ENCODE measurements around the gene SDF4. TPM values are rescaled to one million over a fixed set of nuclear protein-coding genes. Genes with fewer than 3 reads are reported as not detected.

SDF4 gene
- total and polyA plus RNA-seq, 2 experiments from 2014 or later, result 45.0 to 62.6 TPM

GRCh38 chr1:1260843-1261560, 29.2 kb upstream of the SDF4 start:
- peak overlapping the region; percentile 38; the same call in 1 of the 2 replicates for H3K27ac Mint-ChIP-seq

More at GRCh38 chr1:1260843-1261560, 29.2 kb upstream of the SDF4 start:
- Histone ChIP-seq H3K4me3 (no peak overlapping the region), H3K36me3 (ENCODE audit: insufficient read depth) (peaks cover 19% of the 10 kb centered on the region; the same call in 1 of the 2 replicates), H2AFZ (no peak overlapping the region), H3K9me2 (ENCODE audit: insufficient read depth) (no peaks in the 10 kb centered on the region), H3K4me2 (no peak overlapping the region), H3K27me3 (ENCODE audit: insufficient read depth) (no peaks in the 10 kb centered on the region), H3K4me1 (ENCODE audit: insufficient read depth) (peaks cover 9% of the 10 kb centered on the region), H3F3A (replicated peaks; ENCODE audit: low read depth) (0 out of 2 replicates have a peak, but pooled peaks cover 13% of the 10 kb centered on the region), H3K79me2 (replicated peaks; ENCODE audit: insufficient read depth) (peaks cover 30% of the 10 kb centered on the region), H4K20me1 (replicated peaks; ENCODE audit: insufficient read depth) (peaks cover 24% of the 10 kb centered on the region), H3K27ac (ENCODE audit: low read depth) (peak overlapping the region; percentile 63; the same call in 1 of the 2 replicates)
- H3K27me3 Mint-ChIP-seq (ENCODE audit: insufficient read depth, low read depth, poor library complexity), result peaks cover 21% of the 10 kb centered on the region
- no peaks in the 10 kb centered on the region for H3K9me3 Mint-ChIP-seq
- ATAC-seq, result no peak
- peaks cover 70% of the 10 kb centered on the region for H3K36me3 Mint-ChIP-seq (ENCODE audit: low read depth)
- no peak overlapping the region for H3K4me3 Mint-ChIP-seq
- no peak for DNase-seq (ENCODE audit: low spot score)
- no peak for TF ChIP-seq REST (IDR thresholded peaks at IDR 0.05; ENCODE audit: unreplicated experiment)
- TF ChIP-seq POLR2AphosphoS5 (IDR thresholded peaks at IDR 0.05; ENCODE audit: low read depth), result no peak
- TF ChIP-seq ZNF462 (CRISPR knock-in tag; IDR thresholded peaks at IDR 0.05), result no peak
- no peak for TF ChIP-seq STAT1 (IDR thresholded peaks at IDR 0.05; ENCODE audit: unreplicated experiment)
- no peak for TF ChIP-seq ZNF114 (CRISPR knock-in tag; IDR thresholded peaks at IDR 0.05)
- TF ChIP-seq CTCF (conservative IDR thresholded peaks at IDR 0.05; ENCODE audit: low read depth in 2 of 2), result no peak
- TF ChIP-seq, protein P1, sequence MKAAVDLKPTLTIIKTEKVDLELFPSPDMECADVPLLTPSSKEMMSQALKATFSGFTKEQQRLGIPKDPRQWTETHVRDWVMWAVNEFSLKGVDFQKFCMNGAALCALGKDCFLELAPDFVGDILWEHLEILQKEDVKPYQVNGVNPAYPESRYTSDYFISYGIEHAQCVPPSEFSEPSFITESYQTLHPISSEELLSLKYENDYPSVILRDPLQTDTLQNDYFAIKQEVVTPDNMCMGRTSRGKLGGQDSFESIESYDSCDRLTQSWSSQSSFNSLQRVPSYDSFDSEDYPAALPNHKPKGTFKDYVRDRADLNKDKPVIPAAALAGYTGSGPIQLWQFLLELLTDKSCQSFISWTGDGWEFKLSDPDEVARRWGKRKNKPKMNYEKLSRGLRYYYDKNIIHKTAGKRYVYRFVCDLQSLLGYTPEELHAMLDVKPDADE (IDR thresholded peaks at IDR 0.05), result no peak
- TF ChIP-seq ZNF331 (CRISPR knock-in tag; IDR thresholded peaks at IDR 0.05; ENCODE audit: low read depth), result no peak
- TF ChIP-seq NANOG (IDR thresholded peaks at IDR 0.05; ENCODE audit: borderline replicate concordance), result no peak
- no peak for TF ChIP-seq CREB1 (CRISPR knock-in tag; IDR thresholded peaks at IDR 0.05; ENCODE audit: low read depth)
- TF ChIP-seq JUNB (IDR thresholded peaks at IDR 0.05; ENCODE audit: unreplicated experiment), result no peak
- no peak for TF ChIP-seq EZH2phosphoT487 (IDR thresholded peaks at IDR 0.05; ENCODE audit: unreplicated experiment)
- TF ChIP-seq EZH2 (IDR thresholded peaks at IDR 0.05; ENCODE audit: low read depth, unreplicated experiment), result no peak
- peaks cover 20% of the 10 kb centered on the region for H3K4me1 Mint-ChIP-seq
